ENCODE results near the gene ABCC10. TPM values are rescaled to one million over a fixed set of nuclear protein-coding genes. Genes with fewer than 3 reads are reported as not detected.

ABCC10 gene
- total RNA-seq, 6 experiments from 2014 or later: 26.2 to 41.6 (median 30.3) TPM

DNA sequence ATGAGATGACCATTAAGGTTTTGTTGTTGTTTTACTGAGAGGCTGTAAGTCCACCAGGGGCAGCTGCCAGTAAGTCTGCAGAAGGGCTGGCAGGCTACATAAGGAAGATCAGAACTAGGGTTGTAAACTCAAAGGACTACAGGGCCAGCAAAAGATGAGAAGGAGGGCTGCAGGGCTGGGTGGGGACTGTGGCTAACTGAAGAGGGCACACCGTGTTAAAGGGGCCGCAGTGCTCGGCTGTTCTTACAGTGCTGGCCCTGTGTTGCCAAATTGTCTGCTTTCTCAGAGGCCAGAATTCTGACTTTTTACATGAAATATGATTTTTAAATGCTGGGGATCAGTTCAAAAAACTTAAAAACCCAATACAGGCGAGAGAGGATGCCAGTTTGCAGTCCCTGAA is 32.4 kb upstream of the ABCC10 start:
- H3K9me3 Mint-ChIP-seq: no peaks in the 10 kb centered on the region
- no peaks in the 10 kb centered on the region for H3K36me3 Mint-ChIP-seq (ENCODE audit: low read depth)
- no peak for DNase-seq
- no peak overlapping the region for H3K4me3 Mint-ChIP-seq
- TF ChIP-seq, protein P1, sequence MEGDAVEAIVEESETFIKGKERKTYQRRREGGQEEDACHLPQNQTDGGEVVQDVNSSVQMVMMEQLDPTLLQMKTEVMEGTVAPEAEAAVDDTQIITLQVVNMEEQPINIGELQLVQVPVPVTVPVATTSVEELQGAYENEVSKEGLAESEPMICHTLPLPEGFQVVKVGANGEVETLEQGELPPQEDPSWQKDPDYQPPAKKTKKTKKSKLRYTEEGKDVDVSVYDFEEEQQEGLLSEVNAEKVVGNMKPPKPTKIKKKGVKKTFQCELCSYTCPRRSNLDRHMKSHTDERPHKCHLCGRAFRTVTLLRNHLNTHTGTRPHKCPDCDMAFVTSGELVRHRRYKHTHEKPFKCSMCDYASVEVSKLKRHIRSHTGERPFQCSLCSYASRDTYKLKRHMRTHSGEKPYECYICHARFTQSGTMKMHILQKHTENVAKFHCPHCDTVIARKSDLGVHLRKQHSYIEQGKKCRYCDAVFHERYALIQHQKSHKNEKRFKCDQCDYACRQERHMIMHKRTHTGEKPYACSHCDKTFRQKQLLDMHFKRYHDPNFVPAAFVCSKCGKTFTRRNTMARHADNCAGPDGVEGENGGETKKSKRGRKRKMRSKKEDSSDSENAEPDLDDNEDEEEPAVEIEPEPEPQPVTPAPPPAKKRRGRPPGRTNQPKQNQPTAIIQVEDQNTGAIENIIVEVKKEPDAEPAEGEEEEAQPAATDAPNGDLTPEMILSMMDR (IDR thresholded peaks at IDR 0.05): no peak
- H3K27me3 Mint-ChIP-seq (ENCODE audit: insufficient read depth): peaks cover 15% of the 10 kb centered on the region
- no peak overlapping the region for H3K27ac Mint-ChIP-seq
- H3K4me1 Mint-ChIP-seq (ENCODE audit: low read depth): peaks cover 16% of the 10 kb centered on the region; the same call in 1 of the 2 replicates

DNA sequence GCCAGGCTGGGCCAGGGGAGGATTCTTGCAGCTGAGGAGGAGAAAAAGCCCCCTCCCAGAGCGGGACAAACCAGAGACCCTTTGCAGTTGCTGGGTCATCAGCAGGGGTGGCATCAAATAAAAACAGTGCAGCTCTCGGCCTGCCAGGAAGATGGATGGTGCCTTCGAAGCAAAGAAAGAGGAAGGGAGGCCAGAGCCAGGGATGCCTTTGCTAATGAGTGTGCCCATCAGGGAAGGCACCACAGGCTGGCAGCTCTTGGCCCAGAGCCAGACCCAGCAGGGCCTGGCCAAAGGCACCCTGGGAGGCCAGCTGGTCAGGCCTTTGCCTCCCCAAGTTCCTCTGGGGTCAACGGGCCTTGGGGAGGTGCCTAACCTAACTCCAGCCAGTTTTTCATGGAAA is 31.6 kb upstream of the ABCC10 start:
- no peak overlapping the region for H3K4me3 Mint-ChIP-seq
- H3K9me3 Mint-ChIP-seq: no peaks in the 10 kb centered on the region
- no peak overlapping the region for H3K27ac Mint-ChIP-seq
- no peaks in the 10 kb centered on the region for H3K36me3 Mint-ChIP-seq (ENCODE audit: low read depth)
- peaks cover 20% of the 10 kb centered on the region for H3K27me3 Mint-ChIP-seq (ENCODE audit: insufficient read depth)
- H3K4me1 Mint-ChIP-seq (ENCODE audit: low read depth): peaks cover 16% of the 10 kb centered on the region; the same call in 1 of the 2 replicates
- DNase-seq: no peak
- TF ChIP-seq, protein P1 (IDR thresholded peaks at IDR 0.05): no peak

DNA sequence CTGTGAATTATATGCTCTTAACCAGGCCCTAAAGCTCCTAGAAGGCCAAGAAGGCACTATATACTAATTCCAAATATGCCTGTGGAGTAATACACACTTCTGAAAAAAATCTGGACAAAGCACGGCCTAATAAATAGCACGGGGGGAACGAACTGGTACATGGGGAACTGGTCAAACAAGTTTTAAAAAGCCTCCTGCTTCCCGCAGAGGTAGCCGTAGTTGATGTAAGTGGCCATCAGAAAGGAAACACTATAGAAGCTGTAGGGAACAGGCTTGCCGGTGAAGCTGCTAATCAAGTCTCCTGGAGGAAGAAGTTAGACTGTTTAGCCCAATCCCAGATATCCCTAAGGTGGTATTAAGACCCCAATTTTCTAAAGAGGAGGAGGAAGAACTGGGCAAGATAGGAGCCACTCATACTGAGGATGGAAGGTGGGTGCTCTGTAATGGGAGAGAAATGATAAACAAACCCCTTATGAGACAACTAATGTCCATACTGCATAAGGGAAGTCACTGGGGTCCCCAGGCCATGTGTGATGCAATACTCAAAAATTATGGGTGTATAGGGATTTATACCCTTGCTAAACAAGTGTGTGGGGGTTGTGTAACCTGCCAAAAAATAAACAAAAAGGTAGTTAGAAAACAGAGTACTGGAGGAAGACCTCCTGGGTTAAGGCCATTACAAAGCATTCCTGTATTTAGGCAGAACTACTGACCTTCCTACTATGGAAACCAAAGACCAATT is 30.8 kb upstream of the ABCC10 start:
- no peaks in the 10 kb centered on the region for H3K36me3 Mint-ChIP-seq (ENCODE audit: low read depth)
- H3K27me3 Mint-ChIP-seq (ENCODE audit: insufficient read depth): peaks cover 22% of the 10 kb centered on the region
- H3K27ac Mint-ChIP-seq: no peak overlapping the region
- TF ChIP-seq, protein P1 (IDR thresholded peaks at IDR 0.05): no peak
- no peaks in the 10 kb centered on the region for H3K9me3 Mint-ChIP-seq
- H3K4me3 Mint-ChIP-seq: no peak overlapping the region
- H3K4me1 Mint-ChIP-seq (ENCODE audit: low read depth): peaks cover 16% of the 10 kb centered on the region; the same call in 1 of the 2 replicates
- DNase-seq: no peak

DNA sequence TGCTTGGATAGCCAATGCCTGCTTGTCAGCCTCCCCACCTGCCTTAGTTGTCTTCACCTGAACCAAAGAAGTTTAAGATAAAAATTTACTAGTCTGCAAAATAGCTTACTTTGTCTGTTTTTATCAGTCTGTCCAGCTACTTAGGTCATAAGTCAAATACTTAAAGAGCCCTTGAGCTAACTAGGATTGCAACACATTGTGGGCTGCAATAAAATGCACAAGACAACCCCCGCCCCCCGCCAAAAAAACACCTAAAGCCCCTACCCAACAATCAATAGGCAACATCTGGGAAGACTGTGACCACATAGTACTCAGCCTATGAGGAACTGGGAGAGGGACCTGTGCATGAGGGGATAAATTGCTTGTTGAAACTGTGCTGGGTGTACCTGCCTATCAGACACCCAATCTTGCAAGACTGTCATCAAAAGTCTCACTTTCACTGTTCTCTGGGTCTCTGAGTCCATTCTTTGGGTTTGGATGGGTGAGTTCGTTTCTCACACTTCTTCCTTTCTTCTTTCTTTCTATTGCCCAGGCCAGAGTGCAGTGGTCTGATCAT is 27.3 kb upstream of the ABCC10 start:
- Mint-ChIP-seq H3K36me3 (ENCODE audit: low read depth) (no peaks in the 10 kb centered on the region), H3K27ac (no peak overlapping the region), H3K9me3 (no peaks in the 10 kb centered on the region), H3K27me3 (ENCODE audit: insufficient read depth) (peaks cover 25% of the 10 kb centered on the region), H3K4me1 (ENCODE audit: low read depth) (peaks cover 3% of the 10 kb centered on the region), H3K4me3 (no peak overlapping the region)
- DNase-seq: no peak
- TF ChIP-seq, protein P1 (IDR thresholded peaks at IDR 0.05): no peak

DNA sequence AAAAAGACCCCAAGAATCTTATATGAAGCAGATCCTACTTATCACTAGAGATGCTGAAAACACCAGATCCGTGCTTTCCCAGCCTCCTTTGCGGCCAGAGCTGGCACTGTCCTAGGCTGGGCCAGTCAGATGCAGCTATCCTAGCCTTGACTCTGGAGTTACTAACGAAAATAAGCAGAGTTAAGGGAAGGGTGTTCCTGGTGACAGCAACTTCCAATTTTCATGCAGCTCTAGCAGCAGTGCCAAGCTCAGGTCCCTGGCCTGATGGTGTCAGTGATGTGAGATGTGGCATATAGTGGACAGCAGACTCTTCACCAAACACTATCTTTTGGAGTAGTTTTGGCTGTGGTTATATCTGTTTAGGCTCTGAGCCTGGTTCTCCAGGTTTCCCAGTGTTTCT is 25.6 kb upstream of the ABCC10 start:
- no peak for DNase-seq
- peaks cover 11% of the 10 kb centered on the region for H3K4me1 Mint-ChIP-seq (ENCODE audit: low read depth)
- H3K36me3 Mint-ChIP-seq (ENCODE audit: low read depth): no peaks in the 10 kb centered on the region
- H3K27me3 Mint-ChIP-seq (ENCODE audit: insufficient read depth): peaks cover 26% of the 10 kb centered on the region
- H3K4me3 Mint-ChIP-seq: no peak overlapping the region
- H3K9me3 Mint-ChIP-seq: no peaks in the 10 kb centered on the region
- no peak overlapping the region for H3K27ac Mint-ChIP-seq
- TF ChIP-seq, protein P1 (IDR thresholded peaks at IDR 0.05): no peak
